HL-60 (cell line): ENCODE results near the gene CTRB2.

Experiments
- GABPA ChIP-seq: IDR thresholded peaks from 2 replicates; pipeline ENCODE4 v1.6.1; 2012; ENCODE audit warnings: low read depth
- POLR2AphosphoS5 ChIP-seq: IDR thresholded peaks from 2 replicates; pipeline ENCODE4 v1.6.1; 2012; ENCODE audit warnings: low read depth
- REST ChIP-seq: IDR thresholded peaks from 2 replicates; pipeline ENCODE4 v1.6.1; 2012; ENCODE audit warnings: low read depth; ENCODE audit not compliant: insufficient replicate concordance
- SPI1 ChIP-seq: IDR thresholded peaks from 2 replicates; pipeline ENCODE4 v1.6.1; 2012; ENCODE audit warnings: low read depth, mild to moderate bottlenecking, borderline replicate concordance
- TF ChIP-seq, protein P1 (sequence below): IDR thresholded peaks from one replicate; pipeline ENCODE4 v1.5.1; 2011; ENCODE audit warnings: low read length, control low read depth, inconsistent platforms; ENCODE audit not compliant: insufficient read depth

DNA sequence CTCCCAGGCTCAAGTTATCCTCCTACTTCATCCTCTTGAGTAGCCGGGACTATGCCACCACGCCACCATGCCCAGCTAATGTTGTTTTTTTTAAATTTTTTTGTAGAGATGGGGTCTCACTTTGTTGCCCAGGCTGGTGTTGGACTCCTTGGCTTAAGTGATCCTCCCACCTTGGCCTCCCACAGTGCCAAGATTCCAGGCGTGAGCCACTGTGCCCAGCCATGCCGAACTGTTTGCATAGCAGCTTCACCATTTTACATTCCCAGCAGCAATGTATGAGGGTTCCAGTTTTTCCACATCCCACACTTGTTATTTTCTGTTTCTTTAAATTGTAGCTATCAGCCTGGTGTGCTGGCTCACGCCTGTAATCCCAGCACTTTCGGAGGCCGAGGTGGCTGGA lies 9.6 kb upstream of the CTRB2 start:
- TF ChIP-seq SPI1 = no peak
- TF ChIP-seq, protein P1, sequence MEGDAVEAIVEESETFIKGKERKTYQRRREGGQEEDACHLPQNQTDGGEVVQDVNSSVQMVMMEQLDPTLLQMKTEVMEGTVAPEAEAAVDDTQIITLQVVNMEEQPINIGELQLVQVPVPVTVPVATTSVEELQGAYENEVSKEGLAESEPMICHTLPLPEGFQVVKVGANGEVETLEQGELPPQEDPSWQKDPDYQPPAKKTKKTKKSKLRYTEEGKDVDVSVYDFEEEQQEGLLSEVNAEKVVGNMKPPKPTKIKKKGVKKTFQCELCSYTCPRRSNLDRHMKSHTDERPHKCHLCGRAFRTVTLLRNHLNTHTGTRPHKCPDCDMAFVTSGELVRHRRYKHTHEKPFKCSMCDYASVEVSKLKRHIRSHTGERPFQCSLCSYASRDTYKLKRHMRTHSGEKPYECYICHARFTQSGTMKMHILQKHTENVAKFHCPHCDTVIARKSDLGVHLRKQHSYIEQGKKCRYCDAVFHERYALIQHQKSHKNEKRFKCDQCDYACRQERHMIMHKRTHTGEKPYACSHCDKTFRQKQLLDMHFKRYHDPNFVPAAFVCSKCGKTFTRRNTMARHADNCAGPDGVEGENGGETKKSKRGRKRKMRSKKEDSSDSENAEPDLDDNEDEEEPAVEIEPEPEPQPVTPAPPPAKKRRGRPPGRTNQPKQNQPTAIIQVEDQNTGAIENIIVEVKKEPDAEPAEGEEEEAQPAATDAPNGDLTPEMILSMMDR = no peak
- no peak for TF ChIP-seq POLR2AphosphoS5
- no peak for TF ChIP-seq REST
- no peak for TF ChIP-seq GABPA
